ENCODE data around the gene LAMC1. TPM values are rescaled to one million over a fixed set of nuclear protein-coding genes. Genes with fewer than 3 reads are reported as not detected.

LAMC1 gene
- total RNA-seq, 1 experiment from 2014 or later, result 95.5 TPM

GRCh38 chr1:183012301-183012994 is 10.8 kb upstream of the LAMC1 start:
- no peak for DNase-seq (ENCODE audit: low spot score)
- TF ChIP-seq CTCF (conservative IDR thresholded peaks at IDR 0.05; ENCODE audit: low read depth, low read length), result no peak
- TF ChIP-seq EZH2 (IDR thresholded peaks at IDR 0.05; ENCODE audit: borderline replicate concordance, low read depth, low read length, poor library complexity, severe bottlenecking), result no peak
- Histone ChIP-seq H3K4me3 (ENCODE audit: low read depth, low read length, poor library complexity, severe bottlenecking) (no peak overlapping the region), H3K4me1 (ENCODE audit: insufficient read depth, low read length, poor library complexity, severe bottlenecking) (no peaks in the 10 kb centered on the region), H3K36me3 (ENCODE audit: insufficient read depth, low read length, poor library complexity, severe bottlenecking) (no peaks in the 10 kb centered on the region), H3K27me3 (replicated peaks; ENCODE audit: insufficient read depth, low read depth, low read length, poor library complexity) (no peaks in the 10 kb centered on the region), H3K27ac (ENCODE audit: low read depth, low read length, poor library complexity, severe bottlenecking) (no peak overlapping the region), H3K9me3 (ENCODE audit: low read depth, low read length, poor library complexity, severe bottlenecking) (no peaks in the 10 kb centered on the region)
- no TSS peak for BruUV-seq (replicated peaks)
- intact Hi-C loops (cut with micrococcal nuclease; ENCODE audit: unreplicated experiment), result no loop called here
- POLR2A ChIA-PET (ENCODE audit: low non-redundant PET), result no interaction called here
- CTCF ChIA-PET, result no interaction called here

GRCh38 chr1:183019139-183019740 is 4.0 kb upstream of the LAMC1 start:
- Histone ChIP-seq H3K27ac (ENCODE audit: low read depth, low read length, poor library complexity, severe bottlenecking) (no peak overlapping the region), H3K4me1 (ENCODE audit: insufficient read depth, low read length, poor library complexity, severe bottlenecking) (peaks cover 13% of the 10 kb centered on the region), H3K9me3 (ENCODE audit: low read depth, low read length, poor library complexity, severe bottlenecking) (no peaks in the 10 kb centered on the region), H3K4me3 (ENCODE audit: low read depth, low read length, poor library complexity, severe bottlenecking) (no peak overlapping the region), H3K27me3 (replicated peaks; ENCODE audit: insufficient read depth, low read depth, low read length, poor library complexity) (no peaks in the 10 kb centered on the region), H3K36me3 (ENCODE audit: insufficient read depth, low read length, poor library complexity, severe bottlenecking) (no peaks in the 10 kb centered on the region)
- TF ChIP-seq CTCF (conservative IDR thresholded peaks at IDR 0.05; ENCODE audit: low read depth, low read length) (no peak), EZH2 (IDR thresholded peaks at IDR 0.05; ENCODE audit: borderline replicate concordance, low read depth, low read length, poor library complexity, severe bottlenecking) (no peak)
- intact Hi-C loops (cut with micrococcal nuclease; ENCODE audit: unreplicated experiment), result no loop called here
- POLR2A ChIA-PET (ENCODE audit: low non-redundant PET), result no interaction called here
- CTCF ChIA-PET, result no interaction called here
- DNase-seq (ENCODE audit: low spot score), result no peak
- BruUV-seq (replicated peaks), result no TSS peak

- Histone ChIP-seq H3K27ac (ENCODE audit: low read depth, low read length, poor library complexity, severe bottlenecking) (no peak overlapping the region), H3K27me3 (replicated peaks; ENCODE audit: insufficient read depth, low read depth, low read length, poor library complexity) (no peaks in the 10 kb centered on the region), H3K4me1 (ENCODE audit: insufficient read depth, low read length, poor library complexity, severe bottlenecking) (peaks cover 13% of the 10 kb centered on the region), H3K36me3 (ENCODE audit: insufficient read depth, low read length, poor library complexity, severe bottlenecking) (no peaks in the 10 kb centered on the region), H3K4me3 (ENCODE audit: low read depth, low read length, poor library complexity, severe bottlenecking) (no peak overlapping the region), H3K9me3 (ENCODE audit: low read depth, low read length, poor library complexity, severe bottlenecking) (no peaks in the 10 kb centered on the region)
- intact Hi-C loops (cut with micrococcal nuclease; ENCODE audit: unreplicated experiment), result no loop called here
- TF ChIP-seq CTCF (conservative IDR thresholded peaks at IDR 0.05; ENCODE audit: low read depth, low read length), result no peak
- TF ChIP-seq EZH2 (IDR thresholded peaks at IDR 0.05; ENCODE audit: borderline replicate concordance, low read depth, low read length, poor library complexity, severe bottlenecking), result no peak
- ChIA-PET POLR2A (ENCODE audit: low non-redundant PET) (no interaction called here), CTCF (interaction anchor here (0.6 kb wide), 1 partner anchor 138 kb away, joined by 3 read pairs; no protein-coding TSS in a partner anchor)
- BruUV-seq (replicated peaks), result no TSS peak
- no peak for DNase-seq (ENCODE audit: low spot score)
Measured at GRCh38 chr1:183019860-183020259, 3.4 kb upstream of the LAMC1 start.

Measured in A673 (cell line).